Tibial artery (tissue), 4 donors: Measurements from ENCODE around the gene CAMK2B.

Experiments used
- DNase-seq, 2 donors: peaks; one replicate each; pipeline ENCODE4 v3.0.0-alpha.2; 2019
- H3K27ac ChIP-seq, 2 donors: fragments of 200-600 bp; sonication (generic) in 1 of 2; 1 replicate in 1 of 2; 2 replicates in 1 of 2; pipeline ENCODE4 v1.5.1; 2018 to 2019; ENCODE audit warnings: mild to moderate bottlenecking in 1 of 2
- H3K27me3 ChIP-seq, 2 donors: fragments of 200-600 bp; sonication (generic) in 1 of 2; one replicate each; pipeline versions ENCODE4 v1.5.1 to v1.6.0; 2016 to 2019
- H3K36me3 ChIP-seq, 3 donors: fragments of 200-600 bp; sonication (generic) in 2 of 3; one replicate each; pipeline ENCODE4 v1.5.1; 2016 to 2019; ENCODE audit warnings: mild to moderate bottlenecking in 2 of 3
- H3K4me1 ChIP-seq, 4 donors: fragments of 200-600 bp; sonication (generic) in 2 of 4; 1 replicate in 3 of 4; 2 replicates in 1 of 4; pipeline ENCODE4 v1.5.1; 2016 to 2019
- H3K4me3 ChIP-seq, 2 donors: fragments of 200-600 bp; sonication (generic) in 1 of 2; 1 replicate in 1 of 2; 2 replicates in 1 of 2; pipeline ENCODE4 v1.5.1; 2018 to 2019; ENCODE audit warnings: mild to moderate bottlenecking in 2 of 2
- H3K9me3 ChIP-seq, 3 donors: fragments of 200-600 bp; sonication (generic) in 1 of 3; one replicate each; pipeline ENCODE4 v1.5.1; 2016 to 2019
- intact Hi-C: fragments of 100-400 bp; cut with DNase I; formaldehyde crosslinking; loops from one replicate; pipeline ENCODE4 v1.15.0; 2023; ENCODE audit warnings: low total_unique reads
- TF ChIP-seq, protein P1 (sequence below), 2 experiments: fragments of 200-600 bp in 1 of 2; fragments of 450-650 bp in 1 of 2; IDR thresholded peaks; one replicate each; pipeline ENCODE4 v1.5.1; 2017 to 2019; ENCODE audit warnings: antibody characterized with exemption in 2 of 2, mild to moderate bottlenecking in 1 of 2, moderate library complexity in 1 of 2

CAMK2B gene

DNA sequence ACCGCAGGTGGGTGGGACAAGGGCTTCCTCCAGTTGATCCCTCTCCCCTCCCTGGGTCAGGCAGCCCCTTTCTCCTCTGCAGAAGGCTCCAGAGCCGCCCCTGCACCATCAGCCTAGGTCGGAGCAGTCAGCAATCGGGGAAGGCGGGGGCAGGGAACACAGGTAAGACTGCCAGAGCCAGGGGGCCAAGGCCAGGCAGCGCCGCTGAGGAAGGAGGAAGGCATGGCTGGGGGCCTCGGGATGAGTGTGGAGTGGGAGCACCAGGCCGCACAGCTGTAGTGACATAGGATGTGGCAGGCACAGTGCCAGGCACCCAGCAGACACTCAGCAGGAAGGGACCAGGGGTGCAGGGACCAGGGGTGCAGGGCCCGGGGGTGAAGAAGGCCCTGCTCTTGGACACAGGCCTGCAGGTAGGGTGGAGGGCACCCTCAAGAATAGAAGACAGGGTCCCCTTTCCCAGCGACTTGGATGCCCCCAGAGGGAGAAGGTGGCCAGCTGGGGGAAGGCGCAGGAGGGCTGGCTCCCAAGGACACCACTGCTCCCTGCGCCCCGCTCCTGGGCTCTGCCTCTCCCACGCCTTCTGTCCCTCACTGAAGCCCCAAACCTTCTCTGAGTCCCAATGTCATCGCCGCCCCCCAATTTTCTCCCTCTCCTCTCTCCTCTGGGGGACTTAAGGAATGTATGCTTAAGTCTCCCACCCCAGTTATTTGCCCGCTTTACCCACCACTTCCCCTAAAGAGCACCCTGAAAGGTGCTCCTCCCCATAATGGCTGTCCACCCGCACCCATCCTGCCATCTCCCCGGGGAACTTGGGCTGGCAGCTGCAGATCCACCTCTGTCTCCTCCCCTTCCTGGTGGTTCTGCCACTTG lies 38.5 kb downstream of the CAMK2B start:
- Histone ChIP-seq H3K27ac (no peak overlapping the region), H3K4me1 (no peaks in the 10 kb centered on the region), H3K27me3 (peaks cover 0 to 2% of the 10 kb centered on the region in 2 donors), H3K36me3 (no peaks in the 10 kb centered on the region), H3K4me3 (no peak overlapping the region), H3K9me3 (no peaks in the 10 kb centered on the region)
- intact Hi-C loops, result no loop called here
- peak; percentile 12 to 54 for DNase-seq
- TF ChIP-seq, protein P1, sequence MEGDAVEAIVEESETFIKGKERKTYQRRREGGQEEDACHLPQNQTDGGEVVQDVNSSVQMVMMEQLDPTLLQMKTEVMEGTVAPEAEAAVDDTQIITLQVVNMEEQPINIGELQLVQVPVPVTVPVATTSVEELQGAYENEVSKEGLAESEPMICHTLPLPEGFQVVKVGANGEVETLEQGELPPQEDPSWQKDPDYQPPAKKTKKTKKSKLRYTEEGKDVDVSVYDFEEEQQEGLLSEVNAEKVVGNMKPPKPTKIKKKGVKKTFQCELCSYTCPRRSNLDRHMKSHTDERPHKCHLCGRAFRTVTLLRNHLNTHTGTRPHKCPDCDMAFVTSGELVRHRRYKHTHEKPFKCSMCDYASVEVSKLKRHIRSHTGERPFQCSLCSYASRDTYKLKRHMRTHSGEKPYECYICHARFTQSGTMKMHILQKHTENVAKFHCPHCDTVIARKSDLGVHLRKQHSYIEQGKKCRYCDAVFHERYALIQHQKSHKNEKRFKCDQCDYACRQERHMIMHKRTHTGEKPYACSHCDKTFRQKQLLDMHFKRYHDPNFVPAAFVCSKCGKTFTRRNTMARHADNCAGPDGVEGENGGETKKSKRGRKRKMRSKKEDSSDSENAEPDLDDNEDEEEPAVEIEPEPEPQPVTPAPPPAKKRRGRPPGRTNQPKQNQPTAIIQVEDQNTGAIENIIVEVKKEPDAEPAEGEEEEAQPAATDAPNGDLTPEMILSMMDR (IDR thresholded peaks at IDR 0.05), result no peak

DNA sequence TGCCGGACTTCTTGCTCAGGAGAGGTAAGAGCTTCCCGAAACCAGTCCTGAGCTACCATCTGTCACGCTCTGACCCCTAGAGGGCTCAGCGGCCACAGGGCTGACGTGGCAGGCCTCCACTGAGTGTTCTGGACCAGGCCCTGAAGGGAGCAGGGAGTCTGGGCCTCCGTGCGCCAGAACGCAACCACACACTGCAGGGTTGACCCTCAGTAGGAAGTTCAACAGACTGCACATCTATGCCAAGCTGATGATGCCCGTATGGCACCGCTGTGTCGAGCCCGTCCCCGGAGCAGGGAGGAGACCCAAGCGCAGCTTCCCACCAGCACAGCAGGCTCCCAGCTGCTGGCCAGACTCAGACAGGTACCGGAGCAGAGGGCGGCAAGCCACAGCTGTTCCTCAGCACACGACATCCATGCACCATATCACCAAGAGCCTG lies 39.2 kb downstream of the CAMK2B start:
- no peaks in the 10 kb centered on the region for H3K4me1 ChIP-seq
- H3K9me3 ChIP-seq, result no peaks in the 10 kb centered on the region
- H3K4me3 ChIP-seq, result no peak overlapping the region
- intact Hi-C loops, result no loop called here
- peaks cover 0 to 2% of the 10 kb centered on the region in 2 donors for H3K27me3 ChIP-seq
- TF ChIP-seq, protein P1 (IDR thresholded peaks at IDR 0.05), result no peak
- H3K36me3 ChIP-seq, result no peaks in the 10 kb centered on the region
- peak in 1 of 2 donors; percentile 46 for DNase-seq
- no peak overlapping the region for H3K27ac ChIP-seq

DNA sequence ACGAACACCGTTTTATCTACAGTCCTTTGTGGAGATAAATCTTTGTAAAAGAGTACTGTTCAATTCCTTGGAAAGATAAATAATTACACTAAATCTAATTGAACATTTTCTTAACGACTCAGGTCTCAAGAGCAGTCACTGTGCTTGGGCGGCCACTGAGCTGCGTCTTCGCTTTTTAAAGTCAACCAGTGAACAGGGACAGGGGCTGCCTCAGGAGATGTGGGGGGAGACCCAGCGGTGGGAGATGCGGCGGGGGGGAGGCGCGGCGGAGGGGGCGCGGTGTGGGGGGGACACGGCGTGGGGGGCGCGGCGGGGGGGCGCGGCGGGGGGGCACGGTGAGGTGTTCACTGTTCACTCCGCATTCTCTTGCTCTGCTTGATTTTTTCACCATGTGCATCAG lies 39.8 kb downstream of the CAMK2B start:
- H3K4me1 ChIP-seq, result no peaks in the 10 kb centered on the region
- TF ChIP-seq, protein P1 (IDR thresholded peaks at IDR 0.05), result no peak
- DNase-seq, result peak in 1 of 2 donors; percentile 3
- intact Hi-C loops, result no loop called here
- no peak overlapping the region for H3K4me3 ChIP-seq
- H3K27ac ChIP-seq, result no peak overlapping the region
- H3K36me3 ChIP-seq, result no peaks in the 10 kb centered on the region
- H3K27me3 ChIP-seq, result no peaks in the 10 kb centered on the region
- H3K9me3 ChIP-seq, result no peaks in the 10 kb centered on the region

DNA sequence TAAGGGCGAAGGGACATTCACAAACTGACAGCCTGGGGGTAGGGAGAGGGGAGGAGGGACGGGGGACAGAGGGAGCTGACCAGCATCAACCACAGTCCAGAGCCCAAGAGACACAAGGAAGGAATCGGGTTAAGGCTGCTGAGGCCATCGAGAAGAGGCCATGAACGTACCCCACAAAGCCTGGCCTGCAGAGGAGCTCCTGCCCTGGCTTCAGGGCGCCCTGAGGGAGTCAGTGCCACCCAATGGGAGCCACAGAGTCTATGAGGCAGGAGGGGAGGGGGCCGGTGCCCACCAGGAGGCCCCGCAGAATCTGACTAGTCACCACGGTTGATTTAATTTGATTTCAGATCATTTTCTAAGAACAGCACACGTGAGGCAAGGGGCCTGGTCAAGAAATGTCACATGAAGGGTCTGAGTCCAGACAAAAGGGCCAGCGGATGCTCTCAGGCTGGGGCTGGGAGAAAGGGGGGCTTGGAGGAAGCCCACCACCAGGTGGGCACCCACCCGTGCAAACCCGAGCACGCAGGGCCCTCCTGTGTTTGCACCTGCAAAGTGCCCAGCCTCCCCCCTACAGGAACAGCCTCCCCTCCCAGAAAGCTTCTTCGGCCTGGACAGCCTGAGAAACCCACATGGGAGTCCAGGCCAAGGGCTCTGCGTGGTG lies 40.4 kb downstream of the CAMK2B start:
- Histone ChIP-seq H3K4me1 (no peaks in the 10 kb centered on the region), H3K4me3 (no peak overlapping the region), H3K27me3 (no peaks in the 10 kb centered on the region), H3K27ac (no peak overlapping the region), H3K9me3 (no peaks in the 10 kb centered on the region), H3K36me3 (no peaks in the 10 kb centered on the region)
- TF ChIP-seq, protein P1 (IDR thresholded peaks at IDR 0.05), result no peak
- intact Hi-C loops, result no loop called here
- peak; percentile 3 to 50 for DNase-seq

DNA sequence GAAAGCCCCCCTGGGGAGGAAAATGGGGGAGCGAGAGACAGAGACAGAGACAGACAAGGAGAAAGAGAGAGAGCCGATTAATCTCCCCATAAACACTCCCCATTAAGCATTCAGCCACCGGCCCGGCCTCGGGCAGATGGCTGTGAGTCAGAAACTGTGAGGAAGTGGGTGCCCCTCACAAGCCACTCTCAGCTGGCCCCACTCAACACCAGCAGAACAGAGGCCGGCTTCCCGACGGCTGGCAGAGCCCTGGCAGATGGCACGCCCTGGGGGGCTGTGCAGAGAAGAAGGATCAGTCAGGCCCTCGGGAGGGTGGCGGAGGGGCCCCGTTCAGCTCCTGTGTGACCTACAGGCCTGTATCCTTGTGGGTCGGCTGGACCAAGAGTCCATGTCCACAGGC lies 41.2 kb downstream of the CAMK2B start:
- Histone ChIP-seq H3K36me3 (no peaks in the 10 kb centered on the region), H3K9me3 (no peaks in the 10 kb centered on the region), H3K4me3 (no peak overlapping the region), H3K27ac (no peak overlapping the region), H3K27me3 (no peaks in the 10 kb centered on the region), H3K4me1 (no peaks in the 10 kb centered on the region)
- peak; percentile 8 to 37 for DNase-seq
- TF ChIP-seq, protein P1 (IDR thresholded peaks at IDR 0.05), result no peak
- intact Hi-C loops, result no loop called here
